Neural cell (in vitro differentiated cells): ENCODE measurements around the gene PDHA1. TPM values are rescaled to one million over a fixed set of nuclear protein-coding genes. Genes with fewer than 3 reads are reported as not detected.

Source experiments
- H2AFZ ChIP-seq: fragments of 200-600, 300-800 bp; sonication (generic), shearing (Covaris generic); 2 replicates; pipeline ENCODE4 v1.6.0; 2014; ENCODE audit warnings: low read depth, mild to moderate bottlenecking, antibody characterized with exemption, low read length, moderate library complexity
- H3F3A ChIP-seq: fragments of 200-600 bp; shearing (Covaris generic); 2 replicates; pipeline ENCODE4 v1.6.1; 2016; ENCODE audit warnings: mild to moderate bottlenecking, moderate library complexity, mixed read lengths, antibody characterized with exemption, low read length; ENCODE audit not compliant: insufficient read depth, poor library complexity, severe bottlenecking
- H3K27ac ChIP-seq: fragments of 200-600, 300-800 bp; sonication (generic), shearing (Covaris generic); 2 replicates; pipeline ENCODE4 v1.5.1; 2014; ENCODE audit warnings: mild to moderate bottlenecking, low read length, moderate library complexity
- H3K27me3 ChIP-seq: fragments of 300-800, 200-600 bp; sonication (generic), shearing (Covaris generic); 2 replicates; pipeline ENCODE4 v1.6.0; 2014; ENCODE audit warnings: mild to moderate bottlenecking, low read depth, low read length, moderate library complexity; ENCODE audit not compliant: insufficient read depth
- H3K36me3 ChIP-seq: fragments of 300-800, 200-600 bp; sonication (generic), shearing (Covaris generic); 2 replicates; pipeline ENCODE4 v1.5.1; 2014; ENCODE audit warnings: mild to moderate bottlenecking, antibody characterized with exemption, low read length, moderate library complexity; ENCODE audit not compliant: insufficient read depth
- H3K4me2 ChIP-seq: fragments of 300-800, 200-600 bp; sonication (generic), shearing (Covaris generic); 2 replicates; pipeline ENCODE4 v1.6.0; 2014; ENCODE audit warnings: mild to moderate bottlenecking, low read length
- H3K4me3 ChIP-seq: fragments of 300-800, 200-600 bp; sonication (generic), shearing (Covaris generic); 2 replicates; pipeline ENCODE4 v1.5.1; 2014; ENCODE audit warnings: mild to moderate bottlenecking, low read length, moderate library complexity
- H3K79me2 ChIP-seq: fragments of 200-600 bp; shearing (Covaris generic); replicated peaks from 2 replicates; pipeline ENCODE4 v1.6.0; 2014; ENCODE audit warnings: mild to moderate bottlenecking, low read length, moderate library complexity; ENCODE audit not compliant: insufficient read depth
- H3K9ac ChIP-seq: fragments of 300-800, 200-600 bp; sonication (generic), shearing (Covaris generic); 2 replicates; pipeline ENCODE4 v1.6.1; 2016; ENCODE audit warnings: mild to moderate bottlenecking, low read length, mixed read lengths
- H3K9me2 ChIP-seq: fragments of 200-600 bp; shearing (Covaris generic); 2 replicates; pipeline ENCODE4 v1.6.1; 2016; ENCODE audit warnings: mild to moderate bottlenecking, low read length, mixed read lengths; ENCODE audit not compliant: insufficient read depth
- H3K9me3 ChIP-seq: fragments of 200-600, 300-800 bp; sonication (generic), shearing (Covaris generic); 2 replicates; pipeline ENCODE4 v1.6.1; 2016; ENCODE audit warnings: mild to moderate bottlenecking, mixed run types, low read length, moderate library complexity, mixed read lengths
- H4K20me1 ChIP-seq: fragments of 200-600 bp; shearing (Covaris generic); 2 replicates; pipeline ENCODE4 v1.6.1; 2016; ENCODE audit warnings: mild to moderate bottlenecking, mixed run types; ENCODE audit not compliant: insufficient read depth
- EP300 ChIP-seq: fragments of 450-650 bp; conservative IDR thresholded peaks from 2 replicates; pipeline ENCODE4 v1.6.1; 2014; ENCODE audit warnings: antibody characterized with exemption, mild to moderate bottlenecking, moderate library complexity; ENCODE audit not compliant: poor library complexity, severe bottlenecking
- EZH2 ChIP-seq: fragments of 200-600, 300-800 bp; shearing (Covaris generic), sonication (generic); IDR thresholded peaks from 2 replicates; pipeline ENCODE4 v1.6.1; 2014; ENCODE audit warnings: antibody characterized with exemption, low read length, borderline replicate concordance, mild to moderate bottlenecking; ENCODE audit not compliant: insufficient read depth, poor library complexity, severe bottlenecking
- MXI1 ChIP-seq: fragments of 450-650 bp; conservative IDR thresholded peaks from 2 replicates; pipeline ENCODE4 v1.6.1; 2014; ENCODE audit warnings: antibody characterized with exemption, mild to moderate bottlenecking; ENCODE audit not compliant: poor library complexity, severe bottlenecking
- POLR2AphosphoS5 ChIP-seq: IDR thresholded peaks from 2 replicates; pipeline ENCODE4 v1.6.1; 2012
- RAD21 ChIP-seq: fragments of 450-650 bp; conservative IDR thresholded peaks from 2 replicates; pipeline ENCODE4 v1.6.1; 2014; ENCODE audit warnings: antibody characterized with exemption, mild to moderate bottlenecking, moderate library complexity
- SMC3 ChIP-seq: fragments of 450-650 bp; conservative IDR thresholded peaks from 2 replicates; pipeline ENCODE4 v1.6.1; 2014; ENCODE audit warnings: antibody characterized with exemption, mild to moderate bottlenecking, moderate library complexity; ENCODE audit not compliant: poor library complexity
- TAF1 ChIP-seq: IDR thresholded peaks from 2 replicates; pipeline ENCODE4 v1.6.1; 2012; ENCODE audit warnings: low read depth
- polyA plus RNA-seq: library from polyadenylated mRNA; depleted of rRNA; stranded (reverse); fragments of >200 nt; gene quantifications from 2 replicates; pipeline ENCODE4 v1.2.3, GENCODE V29; 2014
- TF ChIP-seq, protein P1 (sequence below): fragments of 450-650 bp; IDR thresholded peaks from 2 replicates; pipeline ENCODE4 v1.5.1; 2014; ENCODE audit warnings: antibody characterized with exemption, mild to moderate bottlenecking, moderate library complexity; ENCODE audit not compliant: poor library complexity, severe bottlenecking
- TF ChIP-seq, protein P2 (sequence below): IDR thresholded peaks from 2 replicates; pipeline ENCODE4 v1.6.1; 2012; ENCODE audit warnings: borderline replicate concordance

The PDHA1 gene
- polyA plus RNA-seq, 1 donor from 2014 or later: 224 TPM

DNA sequence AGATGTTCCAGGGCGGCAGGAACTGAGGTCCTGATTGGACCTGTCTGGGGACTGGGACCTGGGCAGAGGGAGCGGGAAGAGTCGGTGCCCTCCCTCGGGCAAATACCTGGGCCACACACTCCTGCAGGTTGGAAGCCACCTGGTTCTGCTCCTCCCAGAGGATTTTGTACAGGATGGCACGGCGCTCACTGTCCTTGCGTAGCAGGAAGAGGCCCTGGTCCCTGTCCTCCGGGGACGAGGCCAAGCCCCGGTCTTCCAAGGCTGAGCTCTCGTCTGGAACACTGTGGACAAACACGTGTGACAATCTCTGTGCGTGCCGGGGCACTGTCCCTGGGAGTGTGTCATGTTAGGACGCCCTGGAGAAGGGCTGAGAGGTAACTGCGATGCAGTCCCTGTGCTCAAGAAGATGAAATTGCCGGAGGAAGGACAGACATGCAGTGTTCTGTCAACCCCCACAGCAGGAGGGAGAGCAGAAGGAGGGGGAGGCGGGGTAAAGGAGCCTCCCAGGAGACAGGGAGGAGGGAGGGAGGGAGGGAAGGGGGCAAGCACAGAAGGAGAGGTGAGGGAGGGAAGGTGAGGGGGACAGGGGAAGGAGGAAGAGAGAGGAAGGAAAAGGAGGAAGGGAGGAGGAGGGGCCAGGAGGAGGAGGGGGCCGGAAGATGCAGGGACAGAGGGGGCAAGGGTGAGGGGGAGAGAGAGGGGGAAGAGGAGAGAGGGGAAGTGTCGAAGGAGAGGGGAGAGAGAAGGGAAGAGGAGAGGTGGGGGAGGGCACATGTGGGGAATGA is 29.0 kb downstream of the PDHA1 start:
- H3K27me3 ChIP-seq: no peaks in the 10 kb centered on the region
- H3K9ac ChIP-seq: peak overlapping the region; percentile 48
- no peaks in the 10 kb centered on the region for H3K36me3 ChIP-seq
- TF ChIP-seq, protein P1, sequence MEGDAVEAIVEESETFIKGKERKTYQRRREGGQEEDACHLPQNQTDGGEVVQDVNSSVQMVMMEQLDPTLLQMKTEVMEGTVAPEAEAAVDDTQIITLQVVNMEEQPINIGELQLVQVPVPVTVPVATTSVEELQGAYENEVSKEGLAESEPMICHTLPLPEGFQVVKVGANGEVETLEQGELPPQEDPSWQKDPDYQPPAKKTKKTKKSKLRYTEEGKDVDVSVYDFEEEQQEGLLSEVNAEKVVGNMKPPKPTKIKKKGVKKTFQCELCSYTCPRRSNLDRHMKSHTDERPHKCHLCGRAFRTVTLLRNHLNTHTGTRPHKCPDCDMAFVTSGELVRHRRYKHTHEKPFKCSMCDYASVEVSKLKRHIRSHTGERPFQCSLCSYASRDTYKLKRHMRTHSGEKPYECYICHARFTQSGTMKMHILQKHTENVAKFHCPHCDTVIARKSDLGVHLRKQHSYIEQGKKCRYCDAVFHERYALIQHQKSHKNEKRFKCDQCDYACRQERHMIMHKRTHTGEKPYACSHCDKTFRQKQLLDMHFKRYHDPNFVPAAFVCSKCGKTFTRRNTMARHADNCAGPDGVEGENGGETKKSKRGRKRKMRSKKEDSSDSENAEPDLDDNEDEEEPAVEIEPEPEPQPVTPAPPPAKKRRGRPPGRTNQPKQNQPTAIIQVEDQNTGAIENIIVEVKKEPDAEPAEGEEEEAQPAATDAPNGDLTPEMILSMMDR: peak; percentile 12
- TF ChIP-seq EP300: no peak
- peak; percentile 58 for TF ChIP-seq SMC3
- no peak for TF ChIP-seq POLR2AphosphoS5
- H3F3A ChIP-seq: no peaks in the 10 kb centered on the region
- H4K20me1 ChIP-seq: no peaks in the 10 kb centered on the region
- no peak overlapping the region for H2AFZ ChIP-seq
- no peaks in the 10 kb centered on the region for H3K79me2 ChIP-seq
- peak overlapping the region; percentile 12 for H3K27ac ChIP-seq
- H3K4me3 ChIP-seq: peak overlapping the region; percentile 61
- H3K9me2 ChIP-seq: no peaks in the 10 kb centered on the region
- no peaks in the 10 kb centered on the region for H3K9me3 ChIP-seq
- no peak overlapping the region for H3K4me2 ChIP-seq

DNA sequence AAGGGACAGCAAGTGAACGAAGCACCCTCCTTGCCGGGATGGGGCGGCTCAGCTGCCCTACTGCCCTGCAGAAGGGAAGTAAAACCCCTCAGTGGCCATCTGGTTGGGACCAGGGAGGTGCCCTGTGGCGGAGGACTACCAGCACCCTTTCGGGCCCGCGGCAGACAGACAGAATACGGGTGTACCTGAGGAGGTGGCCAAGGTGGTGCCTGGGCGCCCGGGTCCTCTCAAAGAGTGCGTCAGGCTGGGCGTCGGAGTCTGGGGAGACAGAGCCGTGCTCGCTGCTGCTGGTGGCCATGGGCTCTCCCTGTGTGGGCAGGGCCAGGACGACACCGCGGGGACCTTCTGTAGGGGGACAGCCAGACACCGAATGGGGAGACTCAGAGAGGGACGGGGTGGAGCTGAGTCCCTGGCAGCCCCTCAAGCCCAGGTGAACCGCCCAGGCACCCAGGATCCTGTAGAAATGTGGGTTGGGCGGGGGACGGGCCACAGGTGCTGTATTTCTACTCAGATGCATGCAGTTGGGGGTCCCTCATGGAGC is 29.7 kb downstream of the PDHA1 start:
- Histone ChIP-seq H3K4me2 (no peak overlapping the region), H3K27me3 (no peaks in the 10 kb centered on the region), H3F3A (no peaks in the 10 kb centered on the region), H3K36me3 (no peaks in the 10 kb centered on the region), H3K4me3 (peak overlapping the region; percentile 61), H3K79me2 (no peaks in the 10 kb centered on the region), H3K9ac (no peak overlapping the region), H3K9me3 (no peaks in the 10 kb centered on the region), H3K27ac (no peak overlapping the region), H4K20me1 (no peaks in the 10 kb centered on the region), H2AFZ (no peak overlapping the region), H3K9me2 (no peaks in the 10 kb centered on the region)
- TF ChIP-seq, protein P1: no peak
- TF ChIP-seq RAD21 (no peak), POLR2AphosphoS5 (no peak), SMC3 (no peak), EZH2 (no peak), EP300 (no peak), TAF1 (no peak), MXI1 (no peak)
- TF ChIP-seq, protein P2, sequence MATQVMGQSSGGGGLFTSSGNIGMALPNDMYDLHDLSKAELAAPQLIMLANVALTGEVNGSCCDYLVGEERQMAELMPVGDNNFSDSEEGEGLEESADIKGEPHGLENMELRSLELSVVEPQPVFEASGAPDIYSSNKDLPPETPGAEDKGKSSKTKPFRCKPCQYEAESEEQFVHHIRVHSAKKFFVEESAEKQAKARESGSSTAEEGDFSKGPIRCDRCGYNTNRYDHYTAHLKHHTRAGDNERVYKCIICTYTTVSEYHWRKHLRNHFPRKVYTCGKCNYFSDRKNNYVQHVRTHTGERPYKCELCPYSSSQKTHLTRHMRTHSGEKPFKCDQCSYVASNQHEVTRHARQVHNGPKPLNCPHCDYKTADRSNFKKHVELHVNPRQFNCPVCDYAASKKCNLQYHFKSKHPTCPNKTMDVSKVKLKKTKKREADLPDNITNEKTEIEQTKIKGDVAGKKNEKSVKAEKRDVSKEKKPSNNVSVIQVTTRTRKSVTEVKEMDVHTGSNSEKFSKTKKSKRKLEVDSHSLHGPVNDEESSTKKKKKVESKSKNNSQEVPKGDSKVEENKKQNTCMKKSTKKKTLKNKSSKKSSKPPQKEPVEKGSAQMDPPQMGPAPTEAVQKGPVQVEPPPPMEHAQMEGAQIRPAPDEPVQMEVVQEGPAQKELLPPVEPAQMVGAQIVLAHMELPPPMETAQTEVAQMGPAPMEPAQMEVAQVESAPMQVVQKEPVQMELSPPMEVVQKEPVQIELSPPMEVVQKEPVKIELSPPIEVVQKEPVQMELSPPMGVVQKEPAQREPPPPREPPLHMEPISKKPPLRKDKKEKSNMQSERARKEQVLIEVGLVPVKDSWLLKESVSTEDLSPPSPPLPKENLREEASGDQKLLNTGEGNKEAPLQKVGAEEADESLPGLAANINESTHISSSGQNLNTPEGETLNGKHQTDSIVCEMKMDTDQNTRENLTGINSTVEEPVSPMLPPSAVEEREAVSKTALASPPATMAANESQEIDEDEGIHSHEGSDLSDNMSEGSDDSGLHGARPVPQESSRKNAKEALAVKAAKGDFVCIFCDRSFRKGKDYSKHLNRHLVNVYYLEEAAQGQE: no peak
